ENCODE data around the gene NACA.

- no peak for TF ChIP-seq CTCF (IDR thresholded peaks at IDR 0.05)
- TF ChIP-seq POLR2A (IDR thresholded peaks at IDR 0.05) = no peak
- no peak for TF ChIP-seq POLR2AphosphoS5 (IDR thresholded peaks at IDR 0.05)
These were observed 8.6 kb downstream of the NACA start for GRCh38 chr12:56716458-56716857.

All from breast epithelium (tissue), 3 donors.